Uterus (tissue), 2 donors: ENCODE data around the gene NRDC.

Source experiments
- CTCF ChIP-seq, 4 experiments: fragments of 200-600 bp in 2 of 4; fragments of 450-650 bp in 2 of 4; sonication (generic) in 2 of 4; IDR thresholded peaks; one replicate each; pipeline ENCODE4 v1.5.1; 2016 to 2019; ENCODE audit warnings: antibody characterized with exemption in 4 of 4, mild to moderate bottlenecking in 2 of 4, moderate library complexity in 1 of 4
- POLR2A ChIP-seq, 2 donors: fragments of 450-650 bp; IDR thresholded peaks; one replicate each; pipeline ENCODE4 v1.6.1; 2016; ENCODE audit warnings: antibody characterized with exemption in 2 of 2, mild to moderate bottlenecking in 1 of 2, moderate library complexity in 1 of 2

DNA sequence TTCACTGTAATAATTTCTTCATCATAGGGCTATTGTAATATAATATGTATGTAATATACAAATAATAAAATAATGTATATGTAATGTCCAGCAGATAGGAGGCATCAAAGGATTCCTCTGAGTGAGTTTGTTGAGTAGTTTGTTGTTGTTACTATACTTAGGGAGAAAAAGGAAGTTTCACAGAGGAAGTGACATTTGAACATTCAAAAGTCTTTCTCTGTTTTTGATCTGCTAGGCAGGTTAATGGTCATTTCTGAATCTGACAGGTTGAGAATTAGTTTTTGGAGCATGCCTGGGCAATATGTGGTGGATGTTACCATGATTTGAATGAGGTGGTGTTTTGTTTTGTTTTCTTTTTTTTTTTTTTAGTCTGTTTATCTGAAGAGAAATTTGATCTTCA is 102.1 kb downstream of the NRDC start:
- no peak for TF ChIP-seq POLR2A (IDR thresholded peaks at IDR 0.05)
- no peak for TF ChIP-seq CTCF (IDR thresholded peaks at IDR 0.05)
